K562 (cell line): ENCODE data around the gene GNS. TPM values are rescaled to one million over a fixed set of nuclear protein-coding genes. Genes with fewer than 3 reads are reported as not detected.

Source experiments
- ATAC-seq: fragments of 200-7000 bp; cut with Tn5 transposase; 3 replicates; pipeline ENCODE4 v1.9.1; 2020; ENCODE audit warnings: moderate library complexity
- BruUV-seq: library from RNA; stranded (reverse); fragments of 400-500 nt; replicated peaks from 2 replicates; lab custom pipeline; 2021; lab: Mats Ljungman, UMichigan
- CTCF ChIA-PET: fragments of 300-600 bp; formaldehyde crosslinking; extraction: SDS; loops from one replicate; lab custom pipeline; 2021; ENCODE audit warnings: low intra/inter-chr PET ratio; lab: Yijun Ruan, JAX
- POLR2A ChIA-PET: fragments of 300-600, 350-650 bp; sonication (Branson Sonifier 250); formaldehyde crosslinking; extraction: SDS; loops from one replicate; lab custom pipeline; 2021; ENCODE audit warnings: antibody characterized with exemption, inconsistent platforms; lab: Yijun Ruan, JAX
- DNase-seq, 4 experiments: peaks; one replicate each; pipeline versions ENCODE4 v3.0.0 to v3.0.0-alpha.2; 2011 to 2018; ENCODE audit warnings: low spot score in 3 of 4, mixed read lengths in 3 of 4; ENCODE audit errors: extremely low read depth in 1 of 4
- FAIRE-seq: peaks from 2 replicates; lab custom pipeline; 2011; peaks lifted over from hg19 to GRCh38; lab: Jason Lieb, UNC
- H2AFZ ChIP-seq: 2 replicates; pipeline ENCODE4 v1.6.0; 2011; ENCODE audit warnings: low read depth, low read length, control low read depth, inconsistent platforms
- H3K27ac ChIP-seq: fragments of 200-600 bp; 3 replicates; pipeline ENCODE4 v1.8.0; 2011; ENCODE audit warnings: low read depth, mild to moderate bottlenecking, control low read depth, inconsistent platforms, low read length, moderate library complexity, mixed read lengths; ENCODE audit errors: extremely low read depth
- H3K27me3 ChIP-seq, 2 experiments: fragments of 300-600 bp in 1 of 2; 2 replicates in 1 of 2; 3 replicates in 1 of 2; pipeline versions ENCODE4 v1.6.0 to v1.8.0; 2011; ENCODE audit warnings: inconsistent platforms in 2 of 2, low read length in 2 of 2, mild to moderate bottlenecking in 1 of 2, mixed read lengths in 1 of 2, moderate library complexity in 1 of 2; ENCODE audit not compliant: control insufficient read depth in 2 of 2, insufficient read depth in 2 of 2
- H3K36me3 ChIP-seq: fragments of 300-600 bp; 3 replicates; pipeline ENCODE4 v1.8.0; 2011; ENCODE audit warnings: mild to moderate bottlenecking, low read length, inconsistent platforms; ENCODE audit not compliant: control insufficient read depth, insufficient read depth
- H3K4me1 ChIP-seq, 2 experiments: fragments of 200-600 bp in 1 of 2; replicated peaks in 1 of 2; 2 replicates in 1 of 2; 3 replicates in 1 of 2; pipeline versions ENCODE4 v1.5.1 to v1.8.0; 2011; ENCODE audit warnings: inconsistent platforms in 2 of 2, low read length in 2 of 2, mild to moderate bottlenecking in 1 of 2, mixed read lengths in 1 of 2, moderate library complexity in 1 of 2; ENCODE audit not compliant: control insufficient read depth in 2 of 2, insufficient read depth in 2 of 2
- H3K4me2 ChIP-seq: 2 replicates; pipeline ENCODE4 v1.6.1; 2011; ENCODE audit warnings: low read length, control low read depth, inconsistent platforms, mixed read lengths; ENCODE audit not compliant: insufficient read depth
- H3K4me3 ChIP-seq: fragments of 200-600 bp; sonication (generic), shearing (Covaris generic); 2 replicates; pipeline ENCODE4 v1.5.1; 2016; ENCODE audit warnings: control low read depth, inconsistent platforms
- H3K79me2 ChIP-seq: fragments of 200-600 bp; 3 replicates; pipeline ENCODE4 v1.8.0; 2011; ENCODE audit warnings: low read length, inconsistent platforms; ENCODE audit not compliant: control insufficient read depth, insufficient read depth
- H3K9ac ChIP-seq, 2 experiments: 2 replicates each; pipeline versions ENCODE4 v1.6.0 to v1.6.1; 2011; ENCODE audit warnings: low read depth in 2 of 2, low read length in 2 of 2, control low read depth in 1 of 2, inconsistent platforms in 1 of 2, mild to moderate bottlenecking in 1 of 2, mixed read lengths in 1 of 2; ENCODE audit not compliant: insufficient read depth in 1 of 2
- H3K9me1 ChIP-seq: one replicate; pipeline ENCODE4 v1.6.0; 2011; ENCODE audit warnings: inconsistent platforms, mild to moderate bottlenecking, low read length, moderate library complexity; ENCODE audit not compliant: control insufficient read depth, insufficient read depth
- H3K9me3 ChIP-seq: replicated peaks from 2 replicates; pipeline ENCODE4 v1.5.1; 2011; ENCODE audit warnings: low read depth, low read length, inconsistent platforms; ENCODE audit not compliant: control insufficient read depth, insufficient read depth
- H4K20me1 ChIP-seq: replicated peaks from 2 replicates; pipeline ENCODE4 v1.6.1; 2011; ENCODE audit warnings: low read length, inconsistent platforms, mixed read lengths; ENCODE audit not compliant: control insufficient read depth, insufficient read depth
- ATF7 ChIP-seq: fragments of 450-650 bp; IDR thresholded peaks from 2 replicates; pipeline ENCODE4 v1.7.1; 2014; ENCODE audit warnings: mild to moderate bottlenecking, moderate library complexity
- BCOR ChIP-seq: fragments of 450-650 bp; IDR thresholded peaks from 2 replicates; pipeline ENCODE4 v1.6.1; 2016
- CREM ChIP-seq: IDR thresholded peaks from 2 replicates; pipeline ENCODE4 v1.6.1; 2014; ENCODE audit warnings: antibody characterized with exemption, low read depth
- ESRRA ChIP-seq: fragments of 450-650 bp; IDR thresholded peaks from 2 replicates; pipeline ENCODE4 v1.6.1; 2014; ENCODE audit warnings: low read depth, mild to moderate bottlenecking, moderate library complexity, borderline replicate concordance
- HDAC3 ChIP-seq: fragments of 450-650 bp; IDR thresholded peaks from 2 replicates; pipeline ENCODE4 v1.6.1; 2018; ENCODE audit warnings: borderline replicate concordance, mild to moderate bottlenecking, moderate library complexity; ENCODE audit not compliant: partially characterized antibody
- RBM25 ChIP-seq: fragments of 200-400 bp; formaldehyde crosslinking; IDR thresholded peaks from 2 replicates; pipeline ENCODE4 v1.6.1; 2018; ENCODE audit warnings: low read length, low read depth, moderate library complexity; ENCODE audit not compliant: severe bottlenecking
- SIN3A ChIP-seq, 2 experiments: fragments of 150-350 bp in 1 of 2; IDR thresholded peaks; 2 replicates each; pipeline ENCODE4 v1.6.1; 2011 to 2016; ENCODE audit warnings: borderline replicate concordance in 2 of 2, low read depth in 2 of 2, low read length in 2 of 2, mild to moderate bottlenecking in 2 of 2, moderate library complexity in 2 of 2; ENCODE audit not compliant: control insufficient read depth in 1 of 2
- SMARCA5 ChIP-seq: fragments of 450-650 bp; IDR thresholded peaks from 2 replicates; pipeline ENCODE4 v1.6.1; 2016
- SRSF7 ChIP-seq: fragments of 200-400 bp; formaldehyde crosslinking; optimal IDR thresholded peaks from 2 replicates; pipeline ENCODE3; 2017; ENCODE audit warnings: mild to moderate bottlenecking, low read depth, low read length
- TCF3 ChIP-seq: sonication (generic); formaldehyde crosslinking; IDR thresholded peaks from 2 replicates; pipeline ENCODE4 v1.4.0; 2020; ENCODE audit warnings: mild to moderate bottlenecking, missing genetic modification reagents
- TRIM28 ChIP-seq: fragments of 450-650 bp; IDR thresholded peaks from 2 replicates; pipeline ENCODE4 v1.6.1; 2017
- ZNF146 ChIP-seq: IDR thresholded peaks from one replicate; pipeline ENCODE4 v1.6.1; 2018; ENCODE audit warnings: missing compliant biosample characterization; ENCODE audit not compliant: unreplicated experiment
- ZNF282 ChIP-seq: sonication (generic); formaldehyde crosslinking; IDR thresholded peaks from 2 replicates; pipeline ENCODE4 v1.8.1; 2023; ENCODE audit warnings: missing genetic modification reagents
- WGBS: fragments of 100-300 bp; shearing (Covaris generic); methylation state at CpG from one replicate; pipeline ENCODE4 v1.1.6; 2016; ENCODE audit warnings: low coverage, mixed read lengths; ENCODE audit not compliant: insufficient coverage; ENCODE audit errors: missing lambda C conversion rate; 5-methylcytosine and 5-hydroxymethylcytosine counted together
- in situ Hi-C: fragments of 300-500 bp; cut with MboI; formaldehyde crosslinking; loops from 4 replicates; pipeline ENCODE4 v1.15.0; 2018; ENCODE audit warnings: inconsistent platforms, mixed read lengths
- intact Hi-C: fragments of 100-400 bp; cut with micrococcal nuclease; formaldehyde crosslinking; loops from 2 replicates; pipeline ENCODE4 v1.14.2; 2022
- polyA plus RNA-seq, 8 experiments: library from polyadenylated mRNA; depleted of rRNA in 4 of 8; stranded (reverse) in 5 of 8; unstranded in 3 of 8; fragments of >200 nt; fragmentation: Nextera tagmentation in 2 of 8; fragmentation: Illumina TruSeq in 1 of 8; extraction: Ambion mirVana in 2 of 8; extraction: Trizol in 1 of 8; gene quantifications; 2 replicates each; pipeline versions ENCODE4 v1.2.1 to v1.2.3, GENCODE V29; 2011 to 2014; ENCODE audit warnings: inconsistent platforms in 1 of 8, missing spikeins in 1 of 8
- total RNA-seq, 7 experiments: library from RNA; depleted of rRNA in 6 of 7; stranded (reverse); fragments of >200 nt in 6 of 7; fragmentation: Illumina TruSeq in 2 of 7; extraction: Trizol in 2 of 7; gene quantifications; 2 replicates each; pipeline versions ENCODE4 v1.2.1 to v1.2.3, GENCODE V29; 2011 to 2021; ENCODE audit warnings: low replicate concordance in 1 of 7
- TF ChIP-seq, protein P1 (sequence below): sonication (generic); formaldehyde crosslinking; IDR thresholded peaks from 2 replicates; pipeline ENCODE4 v1.8.0; 2022; ENCODE audit warnings: missing genetic modification reagents, mild to moderate bottlenecking, borderline replicate concordance
- TF ChIP-seq, protein P2 (sequence below): fragments of 450-650 bp; IDR thresholded peaks from 2 replicates; pipeline ENCODE4 v1.6.1; 2018; ENCODE audit not compliant: partially characterized antibody

The GNS gene
- total and polyA plus RNA-seq, 9 of the 15 experiments (the other 6 are each of a cell fraction or from before 2014, with no cell fraction given) = 4.6 to 30.3 (median 18.9) TPM

DNA sequence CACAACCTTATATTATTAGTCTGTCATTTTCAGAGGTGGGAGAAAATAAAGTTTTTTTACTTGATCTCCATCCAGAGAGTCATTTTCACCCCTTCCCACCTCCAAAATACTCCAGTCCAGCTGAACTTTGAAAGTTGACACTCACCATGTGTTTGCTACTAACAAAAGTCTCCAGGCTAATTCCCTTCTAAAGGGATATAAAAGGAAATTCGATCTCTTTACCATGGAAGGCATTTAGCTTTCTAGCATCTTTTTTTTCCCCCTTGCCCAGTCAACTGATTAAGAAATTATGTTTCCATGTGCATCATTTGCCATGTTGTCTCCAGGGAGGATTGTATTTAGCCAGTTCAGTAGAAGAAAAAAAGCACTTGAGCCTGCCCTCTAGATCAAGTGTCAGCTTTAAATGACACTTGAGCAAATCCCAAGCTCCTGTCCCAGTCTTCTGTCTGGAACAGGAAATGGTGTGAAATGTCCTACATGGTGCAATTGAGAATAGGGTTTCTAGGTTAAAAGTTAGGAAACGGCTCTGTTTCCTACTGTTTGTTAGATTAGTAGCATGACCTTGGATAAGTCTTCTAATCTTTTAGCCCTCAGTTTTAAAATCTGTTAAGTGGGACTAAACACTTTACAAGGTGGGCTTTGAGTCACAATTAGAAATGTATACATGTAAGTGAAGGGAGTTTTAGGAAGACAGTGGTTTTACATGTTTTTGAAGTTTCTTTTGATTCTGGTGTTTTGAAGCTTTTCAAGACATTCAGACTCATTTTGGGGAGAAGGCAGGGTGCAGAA lies 67.2 kb downstream of the GNS start:
- 74% methylated on average over 2 of the region's 2 CpGs for WGBS
- H3K4me2 ChIP-seq = no peak overlapping the region
- peaks cover 70% of the 10 kb centered on the region for H3K36me3 ChIP-seq
- ATAC-seq (no peak), FAIRE-seq (peak; percentile 63), DNase-seq (no peak)
- 0 out of 3 replicates have a peak, but pooled peaks cover 4% of the 10 kb centered on the region for H3K79me2 ChIP-seq
- in situ Hi-C loops (loop anchor here (5.0 kb wide), 1 partner anchor 140 kb away; no protein-coding TSS in a partner anchor), intact Hi-C loops (no loop called here)
- H3K4me1 ChIP-seq = peaks cover 14 to 17% of the 10 kb centered on the region in 2 experiments; a peak in 4 of 5 replicates
- H3K9me3 ChIP-seq = no peaks in the 10 kb centered on the region
- H3K4me3 ChIP-seq = no peak overlapping the region
- CTCF ChIA-PET = no interaction called here
- H3K27me3 ChIP-seq = no peaks in the 10 kb centered on the region
- no peak overlapping the region for H3K9ac ChIP-seq
- no TSS peak for BruUV-seq
- no peaks in the 10 kb centered on the region for H4K20me1 ChIP-seq
- H3K27ac ChIP-seq = no peak overlapping the region
- no peaks in the 10 kb centered on the region for H3K9me1 ChIP-seq
- POLR2A ChIA-PET = no interaction called here
- no peak overlapping the region for H2AFZ ChIP-seq
- no peak for TF ChIP-seq HDAC3
- TF ChIP-seq ZNF146 = no peak
- TF ChIP-seq BCOR = peak; percentile 77
- TF ChIP-seq, protein P1, sequence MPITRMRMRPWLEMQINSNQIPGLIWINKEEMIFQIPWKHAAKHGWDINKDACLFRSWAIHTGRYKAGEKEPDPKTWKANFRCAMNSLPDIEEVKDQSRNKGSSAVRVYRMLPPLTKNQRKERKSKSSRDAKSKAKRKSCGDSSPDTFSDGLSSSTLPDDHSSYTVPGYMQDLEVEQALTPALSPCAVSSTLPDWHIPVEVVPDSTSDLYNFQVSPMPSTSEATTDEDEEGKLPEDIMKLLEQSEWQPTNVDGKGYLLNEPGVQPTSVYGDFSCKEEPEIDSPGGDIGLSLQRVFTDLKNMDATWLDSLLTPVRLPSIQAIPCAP (CRISPR knock-in tag) = no peak
- peak; percentile 68; the same call in 1 of the 2 replicates for TF ChIP-seq ESRRA
- peak; percentile 1; the same call in 1 of the 2 replicates for TF ChIP-seq ATF7
- no peak for TF ChIP-seq TRIM28
- no peak for TF ChIP-seq TCF3
- no peak for TF ChIP-seq SIN3A (IDR thresholded peaks at IDR 0.05; ENCODE audit: borderline replicate concordance in 2 of 2, control insufficient read depth in 1 of 2, low read depth in 2 of 2, low read length in 2 of 2)
- no peak for TF ChIP-seq CREM
- peak; percentile 85 for TF ChIP-seq RBM25
- no peak for TF ChIP-seq SRSF7
- 0 out of 2 replicates have a peak, but pooled peaks have one; percentile 48 for TF ChIP-seq SMARCA5
- TF ChIP-seq, protein P2, sequence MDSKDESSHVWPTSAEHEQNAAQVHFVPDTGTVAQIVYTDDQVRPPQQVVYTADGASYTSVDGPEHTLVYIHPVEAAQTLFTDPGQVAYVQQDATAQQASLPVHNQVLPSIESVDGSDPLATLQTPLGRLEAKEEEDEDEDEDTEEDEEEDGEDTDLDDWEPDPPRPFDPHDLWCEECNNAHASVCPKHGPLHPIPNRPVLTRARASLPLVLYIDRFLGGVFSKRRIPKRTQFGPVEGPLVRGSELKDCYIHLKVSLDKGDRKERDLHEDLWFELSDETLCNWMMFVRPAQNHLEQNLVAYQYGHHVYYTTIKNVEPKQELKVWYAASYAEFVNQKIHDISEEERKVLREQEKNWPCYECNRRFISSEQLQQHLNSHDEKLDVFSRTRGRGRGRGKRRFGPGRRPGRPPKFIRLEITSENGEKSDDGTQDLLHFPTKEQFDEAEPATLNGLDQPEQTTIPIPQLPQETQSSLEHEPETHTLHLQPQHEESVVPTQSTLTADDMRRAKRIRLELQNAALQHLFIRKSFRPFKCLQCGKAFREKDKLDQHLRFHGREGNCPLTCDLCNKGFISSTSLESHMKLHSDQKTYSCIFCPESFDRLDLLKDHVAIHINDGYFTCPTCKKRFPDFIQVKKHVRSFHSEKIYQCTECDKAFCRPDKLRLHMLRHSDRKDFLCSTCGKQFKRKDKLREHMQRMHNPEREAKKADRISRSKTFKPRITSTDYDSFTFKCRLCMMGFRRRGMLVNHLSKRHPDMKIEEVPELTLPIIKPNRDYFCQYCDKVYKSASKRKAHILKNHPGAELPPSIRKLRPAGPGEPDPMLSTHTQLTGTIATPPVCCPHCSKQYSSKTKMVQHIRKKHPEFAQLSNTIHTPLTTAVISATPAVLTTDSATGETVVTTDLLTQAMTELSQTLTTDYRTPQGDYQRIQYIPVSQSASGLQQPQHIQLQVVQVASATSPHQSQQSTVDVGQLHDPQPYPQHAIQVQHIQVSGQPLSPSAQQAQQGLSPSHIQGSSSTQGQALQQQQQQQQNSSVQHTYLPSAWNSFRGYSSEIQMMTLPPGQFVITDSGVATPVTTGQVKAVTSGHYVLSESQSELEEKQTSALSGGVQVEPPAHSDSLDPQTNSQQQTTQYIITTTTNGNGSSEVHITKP = peak; percentile 57
- TF ChIP-seq ZNF282 (CRISPR knock-in tag) = no peak
